ENCODE results near the gene COL10A1. TPM values are rescaled to one million over a fixed set of nuclear protein-coding genes. Genes with fewer than 3 reads are reported as not detected.
"Not testable (repeated sequence)": the region's sequence is repeated elsewhere in the genome, so short reads cannot be mapped to it uniquely, and the experiment has no call there.

Gene COL10A1
- total RNA-seq, 1 donor from 2014 or later, result not detected

DNA sequence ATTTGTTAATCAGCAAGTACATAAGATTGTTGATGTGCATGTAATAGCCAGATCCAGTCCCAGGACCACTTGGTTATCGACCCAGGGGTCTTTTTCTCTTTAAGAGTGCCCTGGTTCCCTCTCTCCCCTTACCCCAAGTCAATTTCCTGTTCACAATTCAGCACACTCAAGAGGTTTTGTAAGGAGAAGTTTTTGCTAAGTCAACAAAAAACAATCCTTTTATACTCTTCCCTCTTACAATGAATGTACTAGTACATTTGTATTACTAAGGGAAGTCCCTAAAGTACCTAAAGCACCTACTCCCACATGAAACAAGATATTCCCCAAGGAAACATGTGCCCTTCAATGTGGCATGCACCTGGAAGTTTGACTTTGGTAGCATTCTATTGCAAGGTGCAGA, 26.9 kb downstream of the COL10A1 start:
- H3K4me1 Mint-ChIP-seq, result peaks cover 20% of the 10 kb centered on the region

DNA sequence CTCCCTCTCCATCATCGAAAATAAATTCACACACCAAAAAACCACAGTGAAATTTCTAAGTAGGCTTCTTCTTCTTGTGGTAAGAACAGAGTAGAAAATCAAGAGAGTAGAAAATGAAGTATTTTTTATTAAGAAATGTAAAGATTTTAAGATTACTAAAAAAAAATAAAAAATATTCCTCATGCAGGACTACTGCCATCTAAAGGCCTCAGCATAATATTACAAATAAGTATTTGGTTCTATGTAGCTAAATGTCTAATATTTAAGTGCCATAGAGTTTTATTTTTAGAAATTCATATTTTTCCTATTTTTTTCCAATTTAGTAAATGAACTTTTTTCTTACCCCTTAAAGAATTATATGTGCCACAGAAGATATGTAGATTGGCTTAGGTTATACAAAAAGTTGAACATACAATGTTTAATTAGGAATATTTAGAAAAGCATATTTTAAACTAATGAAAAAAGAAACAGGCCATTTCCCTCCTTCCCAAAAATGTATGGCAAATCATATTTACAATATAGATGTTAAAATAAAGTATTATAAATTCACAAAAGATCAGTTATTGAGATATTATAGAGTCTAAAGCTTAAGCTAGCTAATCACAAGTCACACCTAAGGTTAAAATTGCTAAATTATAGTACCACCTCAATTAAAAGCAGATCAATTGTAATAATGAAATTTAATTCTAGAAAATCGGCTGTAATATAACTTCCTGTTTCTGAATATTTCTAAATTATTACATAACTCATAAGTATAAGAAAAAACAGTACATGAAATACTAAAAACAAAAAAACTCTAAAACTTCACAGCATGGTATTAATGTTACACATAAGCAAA, 28.7 kb downstream of the COL10A1 start:
- H3K27me3 Mint-ChIP-seq (ENCODE audit: insufficient read depth, low read depth), result peaks cover 7% of the 10 kb centered on the region
- no peaks in the 10 kb centered on the region for H3K36me3 Mint-ChIP-seq
- Histone ChIP-seq H3K4me3 (no peak overlapping the region), H3K27ac (no peak overlapping the region), H3K4me1 (peaks cover 8% of the 10 kb centered on the region), H3K9ac (no peak overlapping the region), H3K27me3 (peaks cover 7% of the 10 kb centered on the region), H3K79me2 (ENCODE audit: low read depth) (peaks cover 10% of the 10 kb centered on the region), H3F3A (ENCODE audit: low read depth) (peaks cover 20% of the 10 kb centered on the region), H4K20me1 (ENCODE audit: low read depth) (no peaks in the 10 kb centered on the region), H3K9me3 (ENCODE audit: low read depth) (no peaks in the 10 kb centered on the region), H2AFZ (replicated peaks) (no peak overlapping the region), H3K4me2 (no peak overlapping the region), H3K36me3 (no peaks in the 10 kb centered on the region)
- no peak overlapping the region for H3K27ac Mint-ChIP-seq
- H3K4me1 Mint-ChIP-seq, result peaks cover 16% of the 10 kb centered on the region
- DNase-seq (ENCODE audit: low spot score), result no peak
- H3K9me3 Mint-ChIP-seq, result peaks cover 18% of the 10 kb centered on the region
- TF ChIP-seq EZH2phosphoT487 (IDR thresholded peaks at IDR 0.05) (no peak), EZH2 (IDR thresholded peaks at IDR 0.05) (no peak)
- TF ChIP-seq, protein P1, sequence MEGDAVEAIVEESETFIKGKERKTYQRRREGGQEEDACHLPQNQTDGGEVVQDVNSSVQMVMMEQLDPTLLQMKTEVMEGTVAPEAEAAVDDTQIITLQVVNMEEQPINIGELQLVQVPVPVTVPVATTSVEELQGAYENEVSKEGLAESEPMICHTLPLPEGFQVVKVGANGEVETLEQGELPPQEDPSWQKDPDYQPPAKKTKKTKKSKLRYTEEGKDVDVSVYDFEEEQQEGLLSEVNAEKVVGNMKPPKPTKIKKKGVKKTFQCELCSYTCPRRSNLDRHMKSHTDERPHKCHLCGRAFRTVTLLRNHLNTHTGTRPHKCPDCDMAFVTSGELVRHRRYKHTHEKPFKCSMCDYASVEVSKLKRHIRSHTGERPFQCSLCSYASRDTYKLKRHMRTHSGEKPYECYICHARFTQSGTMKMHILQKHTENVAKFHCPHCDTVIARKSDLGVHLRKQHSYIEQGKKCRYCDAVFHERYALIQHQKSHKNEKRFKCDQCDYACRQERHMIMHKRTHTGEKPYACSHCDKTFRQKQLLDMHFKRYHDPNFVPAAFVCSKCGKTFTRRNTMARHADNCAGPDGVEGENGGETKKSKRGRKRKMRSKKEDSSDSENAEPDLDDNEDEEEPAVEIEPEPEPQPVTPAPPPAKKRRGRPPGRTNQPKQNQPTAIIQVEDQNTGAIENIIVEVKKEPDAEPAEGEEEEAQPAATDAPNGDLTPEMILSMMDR (IDR thresholded peaks at IDR 0.05), result peak; percentile 54
- H3K4me3 Mint-ChIP-seq, result no peak overlapping the region

More for the DNA sequence above, 26.9 kb downstream of the COL10A1 start:
- no peak for TF ChIP-seq EZH2 (IDR thresholded peaks at IDR 0.05)
- TF ChIP-seq EZH2phosphoT487 (IDR thresholded peaks at IDR 0.05), result no peak
- TF ChIP-seq, protein P1 (IDR thresholded peaks at IDR 0.05), result no peak
- H3K27me3 Mint-ChIP-seq (ENCODE audit: insufficient read depth, low read depth), result peaks cover 7% of the 10 kb centered on the region
- H3K4me3 ChIP-seq, result no peak overlapping the region
- H3K27ac ChIP-seq, result no peak overlapping the region
- no peak overlapping the region for H2AFZ ChIP-seq (replicated peaks)
- H3K27ac Mint-ChIP-seq, result no peak overlapping the region
- H3K4me1 ChIP-seq, result peaks cover 22% of the 10 kb centered on the region
- H3K27me3 ChIP-seq, result peaks cover 7% of the 10 kb centered on the region
- H3K36me3 ChIP-seq, result no peaks in the 10 kb centered on the region
- H3K79me2 ChIP-seq (ENCODE audit: low read depth), result peaks cover 29% of the 10 kb centered on the region
- H3K36me3 Mint-ChIP-seq, result peaks cover 2% of the 10 kb centered on the region
- peaks cover 15% of the 10 kb centered on the region for H3K9me3 Mint-ChIP-seq
- no peak for DNase-seq (ENCODE audit: low spot score)
- no peak overlapping the region for H3K9ac ChIP-seq
- H4K20me1 ChIP-seq (ENCODE audit: low read depth), result no peaks in the 10 kb centered on the region
- H3K4me2 ChIP-seq, result no peak overlapping the region
- H3F3A ChIP-seq (ENCODE audit: low read depth), result peaks cover 20% of the 10 kb centered on the region
- H3K9me3 ChIP-seq (ENCODE audit: low read depth), result no peaks in the 10 kb centered on the region
- H3K4me3 Mint-ChIP-seq, result no peak overlapping the region

DNA sequence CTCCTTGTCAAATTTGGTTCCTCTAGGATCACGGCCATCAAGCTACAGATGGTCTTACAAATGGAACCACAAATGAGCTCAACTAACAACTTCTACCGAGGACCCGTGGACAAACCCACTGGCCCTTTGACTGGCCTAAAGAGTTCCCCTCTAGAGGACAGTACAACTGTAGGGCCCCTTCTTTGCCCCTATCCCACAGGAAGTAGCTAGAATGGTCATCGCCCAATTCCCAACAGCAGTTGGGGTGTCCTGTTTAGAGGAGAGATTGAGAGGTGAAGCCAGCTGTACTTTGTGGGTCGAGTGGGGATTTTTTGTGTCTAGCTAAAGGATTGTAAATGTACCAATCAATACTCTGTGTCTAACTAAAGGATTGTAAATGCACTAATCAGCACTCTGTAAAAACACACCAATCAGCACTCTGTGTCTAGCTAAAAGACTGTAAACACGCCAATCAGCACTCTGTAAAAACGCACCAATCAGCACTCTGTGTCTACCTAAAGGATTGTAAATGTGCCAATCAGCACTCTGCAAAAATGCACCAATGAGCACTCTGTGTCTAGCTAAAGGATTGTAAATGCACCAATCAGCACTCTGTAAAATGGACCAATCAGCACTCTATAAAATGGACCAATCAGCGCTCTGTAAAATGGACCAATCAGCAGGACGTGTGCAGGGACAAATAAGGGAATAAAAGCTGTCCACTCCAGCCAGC, 29.7 kb downstream of the COL10A1 start:
- not testable (repeated sequence) for H3K79me2 ChIP-seq (ENCODE audit: low read depth); H3K9me3 ChIP-seq (ENCODE audit: low read depth); H3K4me2 ChIP-seq; H4K20me1 ChIP-seq (ENCODE audit: low read depth); H3K4me1 Mint-ChIP-seq; H3K4me1 ChIP-seq; H2AFZ ChIP-seq (replicated peaks); H3K4me3 ChIP-seq; H3K27me3 ChIP-seq; H3K9ac ChIP-seq; H3K4me3 Mint-ChIP-seq; H3K36me3 ChIP-seq; H3K27me3 Mint-ChIP-seq (ENCODE audit: insufficient read depth, low read depth); H3K27ac ChIP-seq; H3K27ac Mint-ChIP-seq; H3K36me3 Mint-ChIP-seq
- peak; percentile 19 for DNase-seq (ENCODE audit: low spot score)
- peaks cover 14% of the 10 kb centered on the region for H3F3A ChIP-seq (ENCODE audit: low read depth)
- H3K9me3 Mint-ChIP-seq, result peaks cover 18% of the 10 kb centered on the region

DNA sequence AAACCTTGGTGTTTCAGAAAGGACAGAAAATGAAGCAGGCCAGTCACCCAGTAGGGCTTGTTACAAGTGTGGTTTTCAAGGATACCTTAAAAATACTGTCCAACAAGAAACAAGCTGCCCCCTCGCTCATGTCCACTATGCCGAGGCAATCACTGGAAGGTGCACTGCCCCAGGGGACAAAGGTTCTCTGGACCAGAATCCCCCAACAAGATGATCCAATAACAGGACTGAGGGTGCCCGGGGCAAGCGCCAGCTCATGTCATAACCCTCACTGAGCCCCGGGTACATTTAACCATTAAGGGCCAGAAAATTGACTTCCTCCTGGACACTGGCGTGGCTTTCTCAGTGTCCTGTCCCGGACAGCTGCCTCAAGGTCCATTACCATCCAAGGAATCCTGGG, 31.9 kb downstream of the COL10A1 start:
- no peaks in the 10 kb centered on the region for H4K20me1 ChIP-seq (ENCODE audit: low read depth)
- no peak overlapping the region for H3K4me3 ChIP-seq
- no peak overlapping the region for H3K4me2 ChIP-seq
- DNase-seq (ENCODE audit: low spot score), result no peak
- no peaks in the 10 kb centered on the region for H3K27me3 ChIP-seq
- Mint-ChIP-seq H3K4me3 (no peak overlapping the region), H3K27ac (no peak overlapping the region), H3K9me3 (peaks cover 18% of the 10 kb centered on the region), H3K27me3 (ENCODE audit: insufficient read depth, low read depth) (peaks cover 3% of the 10 kb centered on the region), H3K4me1 (no peaks in the 10 kb centered on the region), H3K36me3 (no peaks in the 10 kb centered on the region)
- H2AFZ ChIP-seq (replicated peaks), result no peak overlapping the region
- no peaks in the 10 kb centered on the region for H3K36me3 ChIP-seq
- H3K27ac ChIP-seq, result no peak overlapping the region
- H3K9me3 ChIP-seq (ENCODE audit: low read depth), result no peaks in the 10 kb centered on the region
- TF ChIP-seq EZH2phosphoT487 (IDR thresholded peaks at IDR 0.05), result no peak
- TF ChIP-seq, protein P1 (IDR thresholded peaks at IDR 0.05), result no peak
- no peak for TF ChIP-seq EZH2 (IDR thresholded peaks at IDR 0.05)
- H3K9ac ChIP-seq, result no peak overlapping the region
- H3F3A ChIP-seq (ENCODE audit: low read depth), result no peaks in the 10 kb centered on the region
- H3K4me1 ChIP-seq, result no peaks in the 10 kb centered on the region
- H3K79me2 ChIP-seq (ENCODE audit: low read depth), result no peaks in the 10 kb centered on the region

Data from neural progenitor cell (in vitro differentiated cells).